Measurements from ENCODE around the gene RBFOX1.

DNA sequence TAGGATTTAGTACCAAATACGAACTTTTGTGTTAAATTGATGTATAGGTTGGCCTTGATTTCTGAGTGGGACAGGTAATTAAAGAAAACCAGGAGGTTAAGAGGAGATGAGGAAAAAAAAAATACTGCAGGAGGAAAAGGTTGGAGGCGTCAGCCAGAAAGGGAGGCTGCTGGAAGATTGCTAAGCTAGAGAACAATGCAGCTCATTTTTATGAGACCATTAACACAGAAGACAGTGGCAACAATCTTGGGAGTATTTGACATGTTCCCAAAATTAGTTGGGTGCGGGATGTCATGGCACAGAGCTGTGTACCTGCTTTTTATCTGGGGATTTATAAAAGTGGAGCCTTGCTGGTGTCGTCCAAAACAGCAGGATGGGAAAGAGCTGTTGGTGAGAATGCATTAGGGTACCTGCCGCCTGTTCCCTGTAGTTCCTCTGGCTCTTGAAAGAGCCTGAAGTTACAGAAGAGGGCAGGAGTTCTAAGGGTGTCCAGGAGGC lies 229.3 kb downstream of the RBFOX1 start:
- TF ChIP-seq CTCF (IDR thresholded peaks at IDR 0.05; ENCODE audit: low read length) (no peak), EZH2 (IDR thresholded peaks at IDR 0.05; ENCODE audit: borderline replicate concordance, low read length) (no peak)

All from OCI-LY1 (cell line).